Muscle of leg (tissue), 16 donors: Measurements from ENCODE around the gene FTHL17. TPM values are rescaled to one million over a fixed set of nuclear protein-coding genes. Genes with fewer than 3 reads are reported as not detected.

Source experiments
- DNase-seq: peaks from one replicate; pipeline ENCODE4 v3.0.0; 2013
- H3K27ac ChIP-seq: one replicate; pipeline ENCODE4 v1.5.1; 2013; ENCODE audit warnings: mild to moderate bottlenecking, low read length, control low read depth
- H3K27me3 ChIP-seq: one replicate; pipeline ENCODE4 v1.6.1; 2013; ENCODE audit warnings: low read length; ENCODE audit not compliant: control insufficient read depth, insufficient read depth
- H3K36me3 ChIP-seq: one replicate; pipeline ENCODE4 v1.6.1; 2013; ENCODE audit warnings: low read length; ENCODE audit not compliant: control insufficient read depth, insufficient read depth
- H3K4me1 ChIP-seq: one replicate; pipeline ENCODE4 v1.6.1; 2013; ENCODE audit warnings: low read length; ENCODE audit not compliant: control insufficient read depth, insufficient read depth
- H3K4me3 ChIP-seq: one replicate; pipeline ENCODE4 v1.5.1; 2013; ENCODE audit warnings: low read length, control low read depth
- H3K9me3 ChIP-seq: replicated peaks from 2 replicates; pipeline ENCODE4 v1.6.1; 2013; ENCODE audit warnings: low read depth, low read length; ENCODE audit not compliant: control insufficient read depth
- WGBS: methylation state at CpG from one replicate; pipeline ENCODE4 v1.1.5; 2013; ENCODE audit warnings: missing lambda C conversion rate; ENCODE audit not compliant: insufficient coverage; 5-methylcytosine and 5-hydroxymethylcytosine counted together
- long read RNA-seq, 11 donors: transcript quantifications; one replicate each; lab custom pipeline, GENCODE V29; 2026
- polyA plus RNA-seq, 8 donors: library from polyadenylated mRNA; unstranded; fragments of 120-200 nt; gene quantifications; one replicate each; pipeline versions ENCODE4 v1.2.1 to v1.2.3, GENCODE V29; 2013; ENCODE audit warnings: inconsistent platforms in 1 of 8, low replicate concordance in 1 of 8; ENCODE audit not compliant: insufficient read length in 8 of 8, insufficient read depth in 1 of 8
- total RNA-seq: library from RNA; stranded (reverse); fragments of 120-200 nt; gene quantifications from one replicate; pipeline ENCODE4 v1.2.4, GENCODE V29; 2013

The FTHL17 gene
- total RNA-seq (not detected), polyA plus RNA-seq (not detected)
- long read RNA-seq, donor 1 = 0 reads
- long read RNA-seq, donor 2 = 0 reads
- long read RNA-seq, donor 3 = 0 reads
- long read RNA-seq, donor 4 = 0 reads
- long read RNA-seq, donor 5 = 0 reads
- long read RNA-seq, donor 6 = 0 reads
- long read RNA-seq, donor 7 = 0 reads
- long read RNA-seq, donor 8 = 0 reads
- long read RNA-seq, donor 9 = 0 reads
- long read RNA-seq, donor 10 = 0 reads
- long read RNA-seq, donor 11 = 0 reads

DNA sequence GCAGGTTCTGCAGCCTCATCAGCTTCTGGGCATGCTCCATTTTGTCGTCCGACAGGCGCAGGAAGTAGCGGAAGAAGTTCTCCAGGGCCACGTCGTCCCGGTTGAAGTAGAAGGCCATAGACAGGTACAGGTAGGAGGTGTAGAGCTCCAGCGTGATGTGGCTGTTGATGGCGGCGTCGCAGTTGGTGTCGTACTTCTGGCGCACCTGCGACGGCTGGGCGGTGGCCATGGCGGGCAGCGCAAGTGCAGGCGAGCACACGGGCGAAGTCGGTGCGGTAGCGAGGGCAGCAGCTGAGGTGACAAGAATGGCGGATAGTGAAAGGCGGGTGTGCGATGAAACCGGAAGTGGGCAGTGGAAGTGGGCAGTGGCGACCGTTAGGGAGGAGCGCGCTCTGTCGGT lies at the start of gene FTHL17:
Gene FTHL17, minus strand, starts transcription at position 317 of the 400 bp plus-strand sequence. Its CDS starts 88 bp downstream, at position 229.
- no peak within 1 kb of the TSS for H3K27ac ChIP-seq
- no peaks in the 10 kb centered on the region for H3K4me1 ChIP-seq
- H3K4me3 ChIP-seq = no peak within 1 kb of the TSS
- no peak for DNase-seq
- H3K36me3 ChIP-seq = no peaks in the 10 kb centered on the region
- peaks cover 9% of the 10 kb centered on the region for H3K9me3 ChIP-seq
- 86% methylated on average over 26 of the region's 33 CpGs for WGBS
- H3K27me3 ChIP-seq = no peaks in the 10 kb centered on the region

- Histone ChIP-seq H3K4me1 (no peaks in the 10 kb centered on the region), H3K9me3 (no peaks in the 10 kb centered on the region), H3K27ac (peak overlapping the region; percentile 45), H3K4me3 (no peak overlapping the region), H3K27me3 (no peaks in the 10 kb centered on the region), H3K36me3 (peaks cover 2% of the 10 kb centered on the region)
- WGBS = 62% methylated on average over 2 of the region's 4 CpGs
- DNase-seq = peak; percentile 72
Observed at GRCh38 chrX:31117266-31117665, 45.4 kb upstream of the FTHL17 start.

DNA sequence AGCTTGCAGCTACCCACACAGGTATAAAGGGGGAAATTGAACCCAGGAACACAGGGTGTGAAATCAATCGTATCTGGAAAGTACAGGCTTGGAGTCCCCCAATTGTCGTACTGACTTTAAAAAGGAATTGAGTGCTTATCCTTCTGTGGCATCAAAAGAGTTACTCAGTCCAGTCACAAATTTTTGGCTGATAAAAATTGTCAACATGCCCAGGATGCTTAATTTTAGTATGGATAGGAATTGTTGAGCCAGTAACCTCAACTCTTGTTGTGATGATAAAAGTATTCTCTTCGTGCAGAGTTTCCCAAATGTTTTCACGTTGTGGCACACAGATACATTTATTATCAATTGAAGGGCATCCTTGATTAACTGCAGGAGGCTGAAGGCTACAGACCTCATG lies 43.6 kb upstream of the FTHL17 start:
- no peaks in the 10 kb centered on the region for H3K27me3 ChIP-seq
- no peak overlapping the region for H3K27ac ChIP-seq
- WGBS = no CpG with 5 or more reads among the region's 4 CpGs
- H3K4me3 ChIP-seq = no peak overlapping the region
- no peaks in the 10 kb centered on the region for H3K9me3 ChIP-seq
- H3K4me1 ChIP-seq = no peaks in the 10 kb centered on the region
- DNase-seq = peak; percentile 50
- H3K36me3 ChIP-seq = no peaks in the 10 kb centered on the region

DNA sequence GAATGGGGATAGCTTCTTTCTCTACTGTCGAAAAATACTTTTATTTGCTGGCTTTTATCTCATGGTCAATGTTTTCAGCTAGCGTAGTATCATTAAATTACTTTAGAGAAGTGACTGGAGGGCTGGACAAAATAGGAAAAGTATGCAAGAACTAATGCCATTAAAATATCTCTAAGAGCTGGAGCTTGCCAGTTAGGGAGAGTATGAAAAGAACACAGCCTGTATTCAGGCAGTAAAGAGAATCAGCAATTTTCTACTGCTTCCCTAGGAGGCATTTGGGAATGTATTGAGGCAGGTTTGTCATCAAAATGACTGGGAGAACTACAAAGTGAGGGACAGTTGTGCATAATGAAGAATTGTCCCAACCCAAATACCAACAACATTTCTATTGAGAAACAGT lies 43.0 kb upstream of the FTHL17 start:
- no peak for DNase-seq
- no CpG with 5 or more reads among the region's 2 CpGs for WGBS
- H3K4me3 ChIP-seq = no peak overlapping the region
- peak overlapping the region; percentile 0 for H3K27ac ChIP-seq
- no peaks in the 10 kb centered on the region for H3K4me1 ChIP-seq
- H3K36me3 ChIP-seq = no peaks in the 10 kb centered on the region
- H3K9me3 ChIP-seq = no peaks in the 10 kb centered on the region
- H3K27me3 ChIP-seq = no peaks in the 10 kb centered on the region

DNA sequence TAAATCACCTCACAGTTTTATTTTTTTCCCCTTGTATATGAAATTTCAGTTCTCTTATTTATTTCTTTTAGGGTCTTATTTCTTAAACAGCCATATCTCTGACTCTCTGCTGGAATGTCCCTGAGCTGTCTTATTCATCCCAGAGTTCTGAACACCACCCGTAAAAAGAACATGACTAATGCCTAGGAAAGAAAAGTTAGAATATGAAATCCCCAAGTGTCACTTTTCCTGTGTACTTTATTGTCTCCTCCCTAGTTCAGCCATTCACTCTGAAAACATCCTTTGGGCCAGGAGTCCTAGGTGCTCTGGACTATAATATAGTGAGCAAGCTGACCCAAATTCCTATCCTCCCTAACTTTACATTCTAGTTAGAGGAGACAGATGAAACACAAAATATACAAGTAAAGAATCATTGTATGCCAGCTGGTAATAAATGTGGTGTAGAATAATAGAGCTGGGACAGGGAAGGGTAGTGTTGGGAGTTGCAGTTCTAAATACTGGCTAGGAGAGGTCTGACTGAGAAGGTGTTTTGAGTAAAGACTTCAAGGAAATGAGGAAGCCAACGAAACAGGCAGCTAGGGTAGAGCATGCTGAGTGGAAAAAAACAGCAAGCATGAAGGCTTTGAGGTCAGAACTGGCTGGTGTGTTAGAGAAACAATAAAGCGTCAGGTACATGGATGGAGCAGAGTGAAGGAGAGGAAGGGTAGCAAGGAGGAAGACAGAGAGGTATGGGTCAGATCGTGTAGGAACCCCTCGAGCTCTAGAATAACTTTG lies 40.6 kb upstream of the FTHL17 start:
- no peak overlapping the region for H3K4me3 ChIP-seq
- WGBS = 69% methylated on average over 4 of the region's 5 CpGs
- no peak for DNase-seq
- H3K9me3 ChIP-seq = no peaks in the 10 kb centered on the region
- H3K27ac ChIP-seq = no peak overlapping the region
- no peaks in the 10 kb centered on the region for H3K27me3 ChIP-seq
- H3K4me1 ChIP-seq = no peaks in the 10 kb centered on the region
- no peaks in the 10 kb centered on the region for H3K36me3 ChIP-seq

GRCh38 chrX:31110657-31111056 lies 38.8 kb upstream of the FTHL17 start:
- H3K27ac ChIP-seq = no peak overlapping the region
- no peak for DNase-seq
- H3K36me3 ChIP-seq = no peaks in the 10 kb centered on the region
- no peaks in the 10 kb centered on the region for H3K27me3 ChIP-seq
- no peak overlapping the region for H3K4me3 ChIP-seq
- no peaks in the 10 kb centered on the region for H3K4me1 ChIP-seq
- H3K9me3 ChIP-seq = no peaks in the 10 kb centered on the region
- no CpG with 5 or more reads among the region's 6 CpGs for WGBS

- no peak overlapping the region for H3K4me3 ChIP-seq
- no peaks in the 10 kb centered on the region for H3K9me3 ChIP-seq
- H3K4me1 ChIP-seq = no peaks in the 10 kb centered on the region
- H3K27ac ChIP-seq = no peak overlapping the region
- DNase-seq = no peak
- H3K27me3 ChIP-seq = peaks cover 8% of the 10 kb centered on the region
- no peaks in the 10 kb centered on the region for H3K36me3 ChIP-seq
- no CpG with 5 or more reads among the region's 2 CpGs for WGBS
Observed at GRCh38 chrX:31099536-31100090, 27.8 kb upstream of the FTHL17 start.

DNA sequence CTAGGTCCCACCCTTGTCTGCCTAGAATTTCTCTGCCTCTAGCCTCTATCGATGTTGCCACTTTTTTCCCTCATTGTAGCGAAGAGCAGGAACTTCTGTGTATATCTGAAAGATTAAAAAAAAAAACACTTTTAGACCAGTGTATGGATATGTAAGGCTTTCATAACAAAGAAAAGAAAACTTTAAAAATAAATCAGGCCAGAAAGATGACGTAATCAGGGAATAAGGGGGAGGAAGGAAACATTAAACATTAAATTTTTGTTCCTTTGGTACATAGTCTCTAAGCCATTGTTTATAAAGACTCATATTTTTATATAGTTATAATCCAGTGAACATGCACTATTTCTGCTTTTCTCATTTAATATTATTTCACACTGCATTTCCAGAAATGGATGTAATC lies 26.2 kb upstream of the FTHL17 start:
- Histone ChIP-seq H3K9me3 (no peaks in the 10 kb centered on the region), H3K27me3 (peaks cover 8% of the 10 kb centered on the region), H3K4me1 (no peaks in the 10 kb centered on the region), H3K27ac (peak overlapping the region; percentile 31), H3K36me3 (no peaks in the 10 kb centered on the region), H3K4me3 (no peak overlapping the region)
- peak; percentile 46 for DNase-seq
- WGBS = no CpG with 5 or more reads among the region's 3 CpGs

DNA sequence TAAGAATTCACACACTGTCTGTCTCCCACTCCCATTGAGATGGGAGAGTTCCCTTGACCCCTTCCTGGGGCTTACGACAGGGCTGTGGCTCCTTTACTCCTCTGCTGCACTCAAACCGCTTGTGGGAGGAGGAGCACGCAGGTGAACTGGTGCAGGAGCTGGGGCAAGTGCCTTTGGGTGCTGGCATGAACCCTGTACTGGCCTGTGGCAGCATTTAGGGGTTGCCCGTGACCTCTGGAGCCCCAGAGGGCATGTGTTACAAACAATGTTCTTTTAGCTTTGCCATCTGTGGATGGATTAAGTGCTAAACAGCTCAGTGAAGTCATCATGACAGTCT lies 21.8 kb upstream of the FTHL17 start:
- no peak overlapping the region for H3K4me3 ChIP-seq
- no peaks in the 10 kb centered on the region for H3K9me3 ChIP-seq
- H3K4me1 ChIP-seq = no peaks in the 10 kb centered on the region
- no peak overlapping the region for H3K27ac ChIP-seq
- no peak for DNase-seq
- WGBS = 75% methylated on average over 3 of the region's 4 CpGs
- no peaks in the 10 kb centered on the region for H3K36me3 ChIP-seq
- H3K27me3 ChIP-seq = peaks cover 6% of the 10 kb centered on the region

DNA sequence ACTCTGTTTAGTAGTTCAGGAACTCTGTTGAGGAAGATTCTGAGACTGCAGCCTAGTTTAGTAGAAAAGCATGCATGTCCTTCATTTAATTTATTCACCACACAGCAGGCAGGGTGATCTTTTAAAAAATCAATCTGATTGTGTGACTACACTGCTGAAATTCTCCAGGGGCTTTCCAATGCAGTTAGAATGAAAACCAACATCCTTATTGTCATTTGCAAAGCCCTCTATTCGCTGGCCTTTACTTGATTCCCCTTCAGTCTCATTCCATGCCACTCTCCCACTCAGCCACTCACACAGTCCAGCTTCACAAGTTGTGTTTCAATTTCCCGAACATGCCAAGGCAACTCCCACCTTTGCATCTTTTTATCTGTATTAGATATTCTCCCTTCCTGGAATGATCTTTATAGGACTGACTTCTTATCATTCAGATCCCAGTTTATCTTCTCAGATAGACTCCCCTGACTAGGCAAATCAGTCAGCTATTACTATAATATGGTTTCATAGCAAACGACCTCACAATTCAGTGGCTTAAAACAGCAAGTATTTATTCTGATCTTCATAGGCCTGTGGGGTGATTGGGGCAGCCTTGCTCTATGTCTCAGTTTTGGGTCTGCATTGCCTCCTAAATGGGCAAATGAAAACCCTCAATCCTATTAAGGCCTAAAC lies 21.3 kb upstream of the FTHL17 start:
- DNase-seq = no peak
- H3K4me3 ChIP-seq = no peak overlapping the region
- peaks cover 6% of the 10 kb centered on the region for H3K27me3 ChIP-seq
- H3K36me3 ChIP-seq = no peaks in the 10 kb centered on the region
- no peaks in the 10 kb centered on the region for H3K9me3 ChIP-seq
- no peak overlapping the region for H3K27ac ChIP-seq
- no peaks in the 10 kb centered on the region for H3K4me1 ChIP-seq
- 50% methylated on average over 1 of the region's 3 CpGs for WGBS
